Measurements from ENCODE around the gene ZNF609.

The ZNF609 gene

GRCh38 chr15:64542091-64542490 lies 81.7 kb downstream of the ZNF609 start:
- Histone ChIP-seq H3K4me1 (ENCODE audit: control insufficient read depth, insufficient read depth, low read length, poor library complexity, severe bottlenecking) (no peaks in the 10 kb centered on the region), H3K9me3 (ENCODE audit: control insufficient read depth, low read length) (no peaks in the 10 kb centered on the region), H3K36me3 (ENCODE audit: control insufficient read depth, insufficient read depth, low read length) (no peaks in the 10 kb centered on the region), H3K27ac (ENCODE audit: low read depth, low read length, severe bottlenecking) (no peak overlapping the region), H3K4me3 (ENCODE audit: extremely low read depth, insufficient read depth, low read length, poor library complexity, severe bottlenecking) (no peak overlapping the region)
- no CpG with 5 or more reads among the region's 1 CpG for WGBS, 2 experiments (ENCODE audit: insufficient coverage in 2 of 2)

- peak overlapping the region; percentile 2 for H3K27ac ChIP-seq (ENCODE audit: low read depth, low read length, severe bottlenecking)
- H3K4me3 ChIP-seq (ENCODE audit: extremely low read depth, insufficient read depth, low read length, poor library complexity, severe bottlenecking): no peak overlapping the region
- no peaks in the 10 kb centered on the region for H3K36me3 ChIP-seq (ENCODE audit: control insufficient read depth, insufficient read depth, low read length)
- 88 to 90% methylated on average over 1 to 2 of the region's 2 CpGs for WGBS, 2 experiments (ENCODE audit: insufficient coverage in 2 of 2)
- H3K4me1 ChIP-seq (ENCODE audit: control insufficient read depth, insufficient read depth, low read length, poor library complexity, severe bottlenecking): no peaks in the 10 kb centered on the region
- no peaks in the 10 kb centered on the region for H3K9me3 ChIP-seq (ENCODE audit: control insufficient read depth, low read length)
Measured at GRCh38 chr15:64544450-64544849, 84.1 kb downstream of the ZNF609 start.

- Histone ChIP-seq H3K27ac (ENCODE audit: low read depth, low read length, severe bottlenecking) (no peak overlapping the region), H3K4me3 (ENCODE audit: extremely low read depth, insufficient read depth, low read length, poor library complexity, severe bottlenecking) (no peak overlapping the region), H3K9me3 (ENCODE audit: control insufficient read depth, low read length) (no peaks in the 10 kb centered on the region), H3K36me3 (ENCODE audit: control insufficient read depth, insufficient read depth, low read length) (peaks cover 4% of the 10 kb centered on the region), H3K4me1 (ENCODE audit: control insufficient read depth, insufficient read depth, low read length, poor library complexity, severe bottlenecking) (no peaks in the 10 kb centered on the region)
Measured at GRCh38 chr15:64547275-64547674, 86.9 kb downstream of the ZNF609 start.

- WGBS, 2 experiments (ENCODE audit: insufficient coverage in 2 of 2): no CpG with 5 or more reads among the region's 2 CpGs
- Histone ChIP-seq H3K4me1 (ENCODE audit: control insufficient read depth, insufficient read depth, low read length, poor library complexity, severe bottlenecking) (no peaks in the 10 kb centered on the region), H3K27ac (ENCODE audit: low read depth, low read length, severe bottlenecking) (no peak overlapping the region), H3K9me3 (ENCODE audit: control insufficient read depth, low read length) (no peaks in the 10 kb centered on the region), H3K4me3 (ENCODE audit: extremely low read depth, insufficient read depth, low read length, poor library complexity, severe bottlenecking) (no peak overlapping the region), H3K36me3 (ENCODE audit: control insufficient read depth, insufficient read depth, low read length) (peaks cover 4% of the 10 kb centered on the region)
Measured at GRCh38 chr15:64548235-64548634, 87.9 kb downstream of the ZNF609 start.

- Histone ChIP-seq H3K27ac (ENCODE audit: low read depth, low read length, severe bottlenecking) (no peak overlapping the region), H3K4me3 (ENCODE audit: extremely low read depth, insufficient read depth, low read length, poor library complexity, severe bottlenecking) (no peak overlapping the region), H3K4me1 (ENCODE audit: control insufficient read depth, insufficient read depth, low read length, poor library complexity, severe bottlenecking) (no peaks in the 10 kb centered on the region), H3K9me3 (ENCODE audit: control insufficient read depth, low read length) (no peaks in the 10 kb centered on the region), H3K36me3 (ENCODE audit: control insufficient read depth, insufficient read depth, low read length) (peaks cover 4% of the 10 kb centered on the region)
- 83 to 88% methylated on average over 1 to 2 of the region's 2 CpGs for WGBS, 2 experiments (ENCODE audit: insufficient coverage in 2 of 2)
Measured at GRCh38 chr15:64549860-64550259, 89.5 kb downstream of the ZNF609 start.

GRCh38 chr15:64552281-64552948 lies 92.0 kb downstream of the ZNF609 start:
- no peak overlapping the region for H3K27ac ChIP-seq (ENCODE audit: low read depth, low read length, severe bottlenecking)
- H3K4me1 ChIP-seq (ENCODE audit: control insufficient read depth, insufficient read depth, low read length, poor library complexity, severe bottlenecking): no peaks in the 10 kb centered on the region
- peaks cover 4% of the 10 kb centered on the region for H3K36me3 ChIP-seq (ENCODE audit: control insufficient read depth, insufficient read depth, low read length)
- H3K4me3 ChIP-seq (ENCODE audit: extremely low read depth, insufficient read depth, low read length, poor library complexity, severe bottlenecking): no peak overlapping the region
- no peaks in the 10 kb centered on the region for H3K9me3 ChIP-seq (ENCODE audit: control insufficient read depth, low read length)
- 92 to 99% methylated on average over 7 of the region's 8 CpGs for WGBS, 2 experiments (ENCODE audit: insufficient coverage in 2 of 2)

- H3K4me1 ChIP-seq (ENCODE audit: control insufficient read depth, insufficient read depth, low read length, poor library complexity, severe bottlenecking): no peaks in the 10 kb centered on the region
- no peaks in the 10 kb centered on the region for H3K9me3 ChIP-seq (ENCODE audit: control insufficient read depth, low read length)
- no peak overlapping the region for H3K4me3 ChIP-seq (ENCODE audit: extremely low read depth, insufficient read depth, low read length, poor library complexity, severe bottlenecking)
- H3K36me3 ChIP-seq (ENCODE audit: control insufficient read depth, insufficient read depth, low read length): peaks cover 5% of the 10 kb centered on the region
- no peak overlapping the region for H3K27ac ChIP-seq (ENCODE audit: low read depth, low read length, severe bottlenecking)
Measured at GRCh38 chr15:64558460-64559179, 98.2 kb downstream of the ZNF609 start.

- Histone ChIP-seq H3K27ac (ENCODE audit: low read depth, low read length, severe bottlenecking) (no peak overlapping the region), H3K36me3 (ENCODE audit: control insufficient read depth, insufficient read depth, low read length) (peaks cover 5% of the 10 kb centered on the region), H3K4me3 (ENCODE audit: extremely low read depth, insufficient read depth, low read length, poor library complexity, severe bottlenecking) (no peak overlapping the region), H3K4me1 (ENCODE audit: control insufficient read depth, insufficient read depth, low read length, poor library complexity, severe bottlenecking) (no peaks in the 10 kb centered on the region), H3K9me3 (ENCODE audit: control insufficient read depth, low read length) (no peaks in the 10 kb centered on the region)
- WGBS, 2 experiments (ENCODE audit: insufficient coverage in 2 of 2): no CpG with 5 or more reads among the region's 2 CpGs
Measured at GRCh38 chr15:64559243-64559642, 98.9 kb downstream of the ZNF609 start.

GRCh38 chr15:64560501-64560900 lies 100.1 kb downstream of the ZNF609 start:
- WGBS, 2 experiments (ENCODE audit: insufficient coverage in 2 of 2): 90 to 100% methylated on average over 2 of the region's 3 CpGs
- H3K27ac ChIP-seq (ENCODE audit: low read depth, low read length, severe bottlenecking): no peak overlapping the region

GRCh38 chr15:64560998-64561397 lies 100.6 kb downstream of the ZNF609 start:
- H3K4me3 ChIP-seq (ENCODE audit: extremely low read depth, insufficient read depth, low read length, poor library complexity, severe bottlenecking): no peak overlapping the region
- H3K27ac ChIP-seq (ENCODE audit: low read depth, low read length, severe bottlenecking): no peak overlapping the region
- H3K4me1 ChIP-seq (ENCODE audit: control insufficient read depth, insufficient read depth, low read length, poor library complexity, severe bottlenecking): no peaks in the 10 kb centered on the region
- WGBS, 2 experiments (ENCODE audit: insufficient coverage in 2 of 2): 90 to 100% methylated on average over 1 of the region's 2 CpGs
- peaks cover 5% of the 10 kb centered on the region for H3K36me3 ChIP-seq (ENCODE audit: control insufficient read depth, insufficient read depth, low read length)
- H3K9me3 ChIP-seq (ENCODE audit: control insufficient read depth, low read length): no peaks in the 10 kb centered on the region

More at GRCh38 chr15:64560501-64560900, 100.1 kb downstream of the ZNF609 start:
- H3K36me3 ChIP-seq (ENCODE audit: control insufficient read depth, insufficient read depth, low read length): peaks cover 5% of the 10 kb centered on the region
- H3K4me3 ChIP-seq (ENCODE audit: extremely low read depth, insufficient read depth, low read length, poor library complexity, severe bottlenecking): no peak overlapping the region
- H3K9me3 ChIP-seq (ENCODE audit: control insufficient read depth, low read length): no peaks in the 10 kb centered on the region
- no peaks in the 10 kb centered on the region for H3K4me1 ChIP-seq (ENCODE audit: control insufficient read depth, insufficient read depth, low read length, poor library complexity, severe bottlenecking)

- peaks cover 4% of the 10 kb centered on the region for H3K4me1 ChIP-seq (ENCODE audit: control insufficient read depth, insufficient read depth, low read length, poor library complexity, severe bottlenecking)
- no peak overlapping the region for H3K27ac ChIP-seq (ENCODE audit: low read depth, low read length, severe bottlenecking)
- WGBS, 2 experiments (ENCODE audit: insufficient coverage in 2 of 2): no CpG with 5 or more reads among the region's 1 CpG
- no peak overlapping the region for H3K4me3 ChIP-seq (ENCODE audit: extremely low read depth, insufficient read depth, low read length, poor library complexity, severe bottlenecking)
- peaks cover 5% of the 10 kb centered on the region for H3K36me3 ChIP-seq (ENCODE audit: control insufficient read depth, insufficient read depth, low read length)
- no peaks in the 10 kb centered on the region for H3K9me3 ChIP-seq (ENCODE audit: control insufficient read depth, low read length)
Measured at GRCh38 chr15:64562003-64562640, 101.7 kb downstream of the ZNF609 start.
